Measurements from ENCODE around the gene IRF7. TPM values are rescaled to one million over a fixed set of nuclear protein-coding genes. Genes with fewer than 3 reads are reported as not detected.

Gene IRF7
- total RNA-seq, 3 donors from 2014 or later = 13.3 to 29.9 (median 27.9) TPM

DNA sequence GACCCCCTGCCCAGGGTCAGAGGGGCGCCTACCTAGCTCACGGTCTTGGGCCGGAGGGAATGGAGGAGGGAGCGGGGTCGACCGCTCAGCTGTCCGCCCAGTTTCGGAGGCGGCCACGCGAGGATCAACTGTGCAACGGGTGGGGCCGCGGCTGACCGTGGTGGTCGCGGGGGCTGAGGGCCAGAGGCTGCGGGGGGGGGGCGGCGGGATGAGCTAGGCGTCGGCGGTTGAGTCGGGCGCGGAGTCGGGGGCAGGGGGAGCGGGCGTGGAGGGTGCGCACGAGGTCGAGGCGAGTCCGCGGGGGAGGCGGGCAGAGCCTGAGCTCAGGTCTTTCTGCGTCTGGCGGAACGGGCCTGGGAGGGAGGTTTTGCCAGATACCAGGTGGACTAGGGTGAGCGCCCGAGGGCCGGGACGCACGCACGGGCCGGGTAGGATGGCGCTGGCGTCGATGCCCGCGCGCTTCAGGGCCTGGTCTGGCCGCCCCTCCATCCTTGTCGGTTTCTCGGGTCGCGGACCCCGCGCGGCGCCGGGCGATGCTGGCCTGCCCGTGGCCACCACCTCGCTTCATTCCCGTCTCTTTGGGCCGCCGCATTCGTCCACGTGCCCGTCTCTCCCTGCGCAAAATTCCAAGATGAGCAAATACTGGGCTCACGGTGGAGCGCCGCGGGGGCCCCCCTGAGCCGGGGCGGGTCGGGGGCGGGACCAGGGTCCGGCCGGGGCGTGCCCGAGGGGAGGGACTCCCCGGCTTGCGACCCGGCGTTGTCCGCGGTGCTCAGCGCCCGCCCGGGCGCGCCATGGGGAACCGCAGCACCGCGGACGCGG, 21.0 kb upstream of the IRF7 start, which contains the start of gene DRD4:
DRD4 (plus strand) TSS at position 759 of the 822 bp plus-strand sequence; CDS start at position 795, 36 bp downstream.
- Histone ChIP-seq H3K27ac (no peak within 1 kb of the TSS), H3K4me3 (peak within 1 kb of the TSS; percentile 7 to 62 (median 39)), H3K9me3 (no peaks in the 10 kb centered on the region), H3K36me3 (no peaks in the 10 kb centered on the region), H3K27me3 (peaks cover 9% of the 10 kb centered on the region in 2 donors), H3K4me1 (peaks cover 0 to 14% of the 10 kb centered on the region in 2 donors)
- DNase-seq (ENCODE audit: low spot score in 2 of 2) = no peak
- intact Hi-C loops (cut with DNase I; ENCODE audit: low total_unique reads) = no loop called here
- TF ChIP-seq POLR2A (IDR thresholded peaks at IDR 0.05) = no peak
- TF ChIP-seq POLR2AphosphoS5 (IDR thresholded peaks at IDR 0.05) = no peak
- TF ChIP-seq, protein P1, sequence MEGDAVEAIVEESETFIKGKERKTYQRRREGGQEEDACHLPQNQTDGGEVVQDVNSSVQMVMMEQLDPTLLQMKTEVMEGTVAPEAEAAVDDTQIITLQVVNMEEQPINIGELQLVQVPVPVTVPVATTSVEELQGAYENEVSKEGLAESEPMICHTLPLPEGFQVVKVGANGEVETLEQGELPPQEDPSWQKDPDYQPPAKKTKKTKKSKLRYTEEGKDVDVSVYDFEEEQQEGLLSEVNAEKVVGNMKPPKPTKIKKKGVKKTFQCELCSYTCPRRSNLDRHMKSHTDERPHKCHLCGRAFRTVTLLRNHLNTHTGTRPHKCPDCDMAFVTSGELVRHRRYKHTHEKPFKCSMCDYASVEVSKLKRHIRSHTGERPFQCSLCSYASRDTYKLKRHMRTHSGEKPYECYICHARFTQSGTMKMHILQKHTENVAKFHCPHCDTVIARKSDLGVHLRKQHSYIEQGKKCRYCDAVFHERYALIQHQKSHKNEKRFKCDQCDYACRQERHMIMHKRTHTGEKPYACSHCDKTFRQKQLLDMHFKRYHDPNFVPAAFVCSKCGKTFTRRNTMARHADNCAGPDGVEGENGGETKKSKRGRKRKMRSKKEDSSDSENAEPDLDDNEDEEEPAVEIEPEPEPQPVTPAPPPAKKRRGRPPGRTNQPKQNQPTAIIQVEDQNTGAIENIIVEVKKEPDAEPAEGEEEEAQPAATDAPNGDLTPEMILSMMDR (IDR thresholded peaks at IDR 0.05) = no peak

DNA sequence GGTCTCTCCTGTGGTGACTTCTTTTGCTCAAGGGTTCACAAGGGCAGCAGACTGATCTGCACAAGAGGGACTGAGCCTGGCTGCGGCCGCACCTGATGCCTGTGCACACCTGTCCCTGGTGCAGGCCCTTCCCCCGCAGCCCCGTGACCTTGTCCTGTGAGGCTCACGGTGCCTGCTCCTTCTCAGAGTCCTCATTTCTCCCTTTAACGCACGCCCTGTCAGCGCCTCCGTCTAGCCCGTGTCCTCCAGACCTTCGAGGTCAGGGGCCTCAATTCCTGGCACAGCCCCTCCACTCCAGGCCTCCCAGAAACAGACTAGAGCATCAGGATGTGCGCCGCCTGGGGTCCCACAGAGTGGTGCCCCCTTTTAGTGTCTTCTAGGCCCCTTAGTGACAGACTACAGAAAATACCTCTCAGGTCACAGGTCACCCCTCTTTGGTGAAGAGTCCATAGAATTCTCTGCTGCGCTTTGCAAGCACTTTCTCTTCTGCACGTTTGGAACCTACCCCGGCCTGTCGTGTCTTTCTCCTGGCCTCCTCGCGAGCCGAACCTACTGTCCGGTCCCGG, 20.3 kb upstream of the IRF7 start:
- Histone ChIP-seq H3K9me3 (no peaks in the 10 kb centered on the region), H3K4me1 (peaks cover 0 to 14% of the 10 kb centered on the region in 2 donors), H3K4me3 (no peak overlapping the region), H3K36me3 (no peaks in the 10 kb centered on the region), H3K27ac (no peak overlapping the region), H3K27me3 (peaks cover 9% of the 10 kb centered on the region in 2 donors)
- DNase-seq (ENCODE audit: low spot score in 2 of 2) = no peak
- no peak for TF ChIP-seq POLR2A (IDR thresholded peaks at IDR 0.05)
- intact Hi-C loops (cut with DNase I; ENCODE audit: low total_unique reads) = no loop called here

DNA sequence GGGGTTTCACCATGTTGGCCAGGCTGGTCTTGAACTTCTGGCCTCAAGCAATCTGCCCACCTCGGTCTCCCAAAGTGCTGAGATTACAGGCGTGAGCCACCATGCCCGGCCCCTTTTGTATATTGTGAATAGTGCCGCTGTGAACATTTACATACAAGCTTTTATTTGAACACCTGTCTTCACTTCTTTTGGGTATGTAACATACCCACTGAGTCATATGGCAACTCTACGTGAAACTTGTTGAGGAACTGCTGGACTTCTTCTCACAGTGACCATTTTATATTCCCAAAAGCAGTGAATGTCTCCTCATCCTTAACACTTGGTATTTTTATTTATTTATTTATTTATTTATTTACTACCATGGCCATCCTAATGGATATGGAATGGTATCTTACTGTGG, 15.1 kb upstream of the IRF7 start:
- no peak for TF ChIP-seq POLR2A (IDR thresholded peaks at IDR 0.05)
- no peak for TF ChIP-seq POLR2AphosphoS5 (IDR thresholded peaks at IDR 0.05)
- TF ChIP-seq, protein P1 (IDR thresholded peaks at IDR 0.05) = no peak
- Histone ChIP-seq H3K27ac (no peak overlapping the region), H3K9me3 (peaks cover 0 to 3% of the 10 kb centered on the region in 2 donors), H3K27me3 (peaks cover 0 to 5% of the 10 kb centered on the region in 2 donors), H3K4me1 (no peaks in the 10 kb centered on the region), H3K36me3 (no peaks in the 10 kb centered on the region), H3K4me3 (no peak overlapping the region)
- no peak for DNase-seq (ENCODE audit: low spot score in 2 of 2)
- intact Hi-C loops (cut with DNase I; ENCODE audit: low total_unique reads) = no loop called here

DNA sequence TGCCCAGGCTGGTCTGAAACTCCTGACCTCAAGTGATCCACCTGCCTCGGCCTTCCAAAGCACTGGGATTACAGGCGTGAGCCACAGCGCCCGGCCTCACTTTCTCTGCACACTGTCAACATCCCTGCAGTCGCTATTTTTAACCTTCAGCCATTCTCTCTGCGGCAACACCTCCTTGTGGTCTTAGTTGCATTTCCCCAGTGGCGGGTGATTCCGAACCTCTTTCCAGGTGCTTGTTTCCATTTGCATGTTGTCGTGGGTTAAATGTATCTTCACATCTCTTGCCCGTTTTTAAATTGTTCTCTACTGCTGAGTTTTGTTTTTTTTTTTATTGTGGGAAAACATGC, 13.5 kb upstream of the IRF7 start:
- H3K36me3 ChIP-seq = no peaks in the 10 kb centered on the region
- no peak overlapping the region for H3K4me3 ChIP-seq
- TF ChIP-seq POLR2A (IDR thresholded peaks at IDR 0.05) = no peak
- TF ChIP-seq POLR2AphosphoS5 (IDR thresholded peaks at IDR 0.05) = no peak
- TF ChIP-seq, protein P1 (IDR thresholded peaks at IDR 0.05) = no peak
- no peak overlapping the region for H3K27ac ChIP-seq
- peaks cover 0 to 3% of the 10 kb centered on the region in 2 donors for H3K9me3 ChIP-seq
- peaks cover 0 to 5% of the 10 kb centered on the region in 2 donors for H3K27me3 ChIP-seq
- no peaks in the 10 kb centered on the region for H3K4me1 ChIP-seq
- no peak for DNase-seq (ENCODE audit: low spot score in 2 of 2)
- intact Hi-C loops (cut with DNase I; ENCODE audit: low total_unique reads) = no loop called here

DNA sequence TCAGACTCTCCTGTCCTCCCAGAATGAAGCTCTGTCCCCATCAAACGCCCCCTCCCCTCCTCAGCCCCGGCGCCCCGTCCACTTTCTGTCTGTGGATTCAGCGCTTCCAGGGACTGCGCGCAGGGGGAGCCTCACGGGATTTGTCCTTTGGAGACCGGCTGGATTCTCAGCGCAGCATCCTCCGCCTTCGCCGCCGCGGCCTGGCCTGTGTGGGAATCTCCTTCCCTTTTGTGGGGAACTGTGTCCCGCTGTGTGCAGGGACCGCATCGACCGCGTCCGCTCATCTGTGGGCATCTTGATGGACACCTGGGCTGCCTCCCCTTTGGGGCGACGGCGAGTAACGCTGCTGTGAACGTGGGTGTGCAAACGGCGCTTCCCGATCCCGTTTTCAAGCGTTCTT, 12.3 kb upstream of the IRF7 start:
- no peak overlapping the region for H3K4me3 ChIP-seq

More for the DNA sequence above, 12.3 kb upstream of the IRF7 start:
- H3K27me3 ChIP-seq = peaks cover 0 to 5% of the 10 kb centered on the region in 2 donors
- H3K9me3 ChIP-seq = peaks cover 0 to 3% of the 10 kb centered on the region in 2 donors
- H3K36me3 ChIP-seq = no peaks in the 10 kb centered on the region
- no peak for TF ChIP-seq POLR2AphosphoS5 (IDR thresholded peaks at IDR 0.05)
- TF ChIP-seq, protein P1 (IDR thresholded peaks at IDR 0.05) = no peak
- no peak for TF ChIP-seq POLR2A (IDR thresholded peaks at IDR 0.05)
- no peaks in the 10 kb centered on the region for H3K4me1 ChIP-seq
- no peak overlapping the region for H3K27ac ChIP-seq
- no peak for DNase-seq (ENCODE audit: low spot score in 2 of 2)
- intact Hi-C loops (cut with DNase I; ENCODE audit: low total_unique reads) = no loop called here

Measured in breast epithelium (tissue), 4 donors.